ENCODE results near the gene SLC31A1.

DNA sequence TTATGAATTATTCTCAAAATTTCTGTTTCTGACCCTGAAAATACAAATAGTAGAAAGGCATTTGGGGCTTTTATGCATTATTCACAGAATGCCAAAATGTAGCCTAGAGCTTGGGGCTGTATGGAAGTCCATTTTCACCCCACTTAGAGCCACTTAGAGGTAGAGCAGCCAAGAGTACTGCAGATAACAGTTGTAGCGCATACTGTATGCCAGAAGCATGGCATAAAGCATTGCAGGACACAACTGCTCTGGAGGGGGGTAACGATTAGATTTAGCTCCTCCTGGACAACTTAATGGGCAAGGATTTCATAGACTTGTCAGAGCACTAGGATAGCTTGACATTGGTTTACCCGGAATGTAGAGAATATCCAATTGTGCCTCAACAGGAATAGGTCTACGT, 15.7 kb downstream of the SLC31A1 start:
- no peak for TF ChIP-seq POLR2AphosphoS5 (IDR thresholded peaks at IDR 0.05; ENCODE audit: low read depth, low read length)
- TF ChIP-seq CTCF (IDR thresholded peaks at IDR 0.05) = no peak

Measured in Panc1 (cell line).